ENCODE measurements around the gene ADAMTS14.

DNA sequence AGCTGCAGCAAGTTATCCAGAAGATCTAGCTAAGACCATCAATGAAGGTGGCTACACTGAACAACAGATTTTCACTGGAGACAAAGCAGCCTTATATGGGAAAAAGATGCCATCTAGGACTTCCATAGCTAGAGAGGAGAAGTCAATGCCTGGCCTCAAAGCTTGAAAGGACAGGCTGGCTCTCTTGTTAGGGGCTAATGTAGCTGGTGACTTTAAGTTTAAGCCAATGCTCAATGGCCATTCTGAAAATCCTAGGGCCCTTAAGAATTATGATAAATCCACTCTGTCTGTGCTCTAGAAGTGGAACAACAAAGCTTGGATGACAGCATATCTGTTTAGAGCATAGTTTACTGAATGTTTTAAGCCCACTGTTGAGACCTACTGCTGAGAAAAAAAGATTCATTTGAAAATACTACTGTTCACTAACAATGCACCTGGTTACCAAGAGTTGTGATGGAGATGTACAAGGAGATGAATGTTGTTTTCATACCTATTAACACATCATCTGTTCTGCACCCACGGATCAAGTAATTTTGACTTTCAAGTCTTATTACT lies 13.6 kb upstream of the ADAMTS14 start:
- no peak for TF ChIP-seq SUZ12 (IDR thresholded peaks at IDR 0.05; ENCODE audit: extremely low read depth, insufficient read depth, insufficient read length)
- no peak for TF ChIP-seq ZNF274 (IDR thresholded peaks at IDR 0.05; ENCODE audit: low read depth, low read length)

All from NT2/D1 (cell line).